Stomach (tissue), 9 donors: ENCODE measurements around the gene EFCAB12. TPM values are rescaled to one million over a fixed set of nuclear protein-coding genes. Genes with fewer than 3 reads are reported as not detected.

ENCODE experiments used
- DNase-seq, 2 donors: peaks; one replicate each; pipeline versions ENCODE4 v3.0.0 to v3.0.0-alpha.2; 2013 to 2019
- H3K27ac ChIP-seq, 5 donors: fragments of 200-600 bp in 4 of 5; sonication (generic) in 4 of 5; one replicate each; pipeline ENCODE4 v1.5.1; 2013 to 2019; ENCODE audit warnings: mild to moderate bottlenecking in 1 of 5, moderate library complexity in 1 of 5
- H3K27me3 ChIP-seq, 3 donors: fragments of 200-600 bp; sonication (generic); one replicate each; pipeline ENCODE4 v1.5.1; 2017 to 2019; ENCODE audit warnings: mixed run types in 1 of 3
- H3K36me3 ChIP-seq, 4 donors: fragments of 200-600 bp; sonication (generic); 1 replicate in 3 of 4; 2 replicates in 1 of 4; pipeline ENCODE4 v1.5.1; 2016 to 2019
- H3K4me1 ChIP-seq, 4 donors: fragments of 200-600 bp; sonication (generic); one replicate each; pipeline ENCODE4 v1.5.1; 2016 to 2019
- H3K4me3 ChIP-seq, 4 donors: fragments of 200-600 bp; sonication (generic) in 3 of 4; one replicate each; pipeline ENCODE4 v1.5.1; 2016 to 2019; ENCODE audit warnings: mild to moderate bottlenecking in 1 of 4
- H3K9me3 ChIP-seq, 4 donors: fragments of 200-600 bp; sonication (generic); one replicate each; pipeline ENCODE4 v1.5.1; 2016 to 2019
- CTCF ChIP-seq, 7 experiments: fragments of 450-650 bp in 4 of 7; fragments of 200-600 bp in 3 of 7; sonication (generic) in 3 of 7; IDR thresholded peaks; one replicate each; pipeline ENCODE4 v1.5.1; 2016 to 2019; ENCODE audit warnings: antibody characterized with exemption in 7 of 7, control low read depth in 2 of 7, mild to moderate bottlenecking in 1 of 7
- EP300 ChIP-seq: sonication (generic); formaldehyde crosslinking; IDR thresholded peaks from one replicate; pipeline ENCODE4 v1.6.1; 2017; ENCODE audit warnings: antibody characterized with exemption
- POLR2A ChIP-seq, 4 donors: fragments of 450-650 bp; IDR thresholded peaks; one replicate each; pipeline ENCODE4 v1.6.1; 2016; ENCODE audit warnings: antibody characterized with exemption in 4 of 4, control low read depth in 2 of 4, mild to moderate bottlenecking in 1 of 4, moderate library complexity in 1 of 4
- POLR2AphosphoS5 ChIP-seq, 3 donors: sonication (generic); formaldehyde crosslinking; IDR thresholded peaks; one replicate each; pipeline ENCODE4 v1.6.1; 2016; ENCODE audit warnings: antibody characterized with exemption in 3 of 3
- whole genome bisulfite sequencing, 5 donors: extraction: QIAGEN DNeasy Blood & Tissue Kit in 3 of 5; methylation state at CpG; one replicate each; pipeline versions ENCODE4 v1.1.5 to v1.1.7; 2013 to 2018; 5-methylcytosine and 5-hydroxymethylcytosine counted together
- intact Hi-C: fragments of 100-400 bp; cut with DNase I; formaldehyde crosslinking; loops from one replicate; pipeline ENCODE4 v1.15.1; 2023; ENCODE audit warnings: low total_unique reads
- polyA plus RNA-seq, 3 donors: library from polyadenylated mRNA; stranded (reverse); fragments of 200-250 nt; gene quantifications; one replicate each; pipeline ENCODE4 v1.2.3, GENCODE V29; 2013
- total RNA-seq, 5 donors: library from RNA; depleted of rRNA; stranded (reverse); fragments of >200 nt; gene quantifications; one replicate each; pipeline versions ENCODE4 v1.1.0 to v1.2.3, GENCODE V29; 2014 to 2016
- donor health status: healthy with polysubstance abuse.
- donor health status: Bipolar disorder and iron deficiency.
- donor health status: healthy.

EFCAB12 gene
- total and polyA plus RNA-seq, 8 donors, result 0.33 to 4.0 (median 1.8) TPM; not detected in 2

GRCh38 chr3:129473769-129474152 is 45.3 kb upstream of the EFCAB12 start:
- WGBS, 5 donors, result 60 to 90% (median 85%) methylated on average over 4 of the region's 4 CpGs
- no peak for DNase-seq
- H3K36me3 ChIP-seq, result peaks cover 23 to 80% (median 67%) of the 10 kb centered on the region in 4 donors
- no peak overlapping the region for H3K4me3 ChIP-seq
- H3K9me3 ChIP-seq, result no peaks in the 10 kb centered on the region
- no peak overlapping the region for H3K27ac ChIP-seq
- TF ChIP-seq EP300, result no peak
- TF ChIP-seq POLR2AphosphoS5 (IDR thresholded peaks at IDR 0.05), result no peak
- TF ChIP-seq POLR2A (IDR thresholded peaks at IDR 0.05), result no peak
- no peak for TF ChIP-seq CTCF (IDR thresholded peaks at IDR 0.05)
- H3K27me3 ChIP-seq, result no peaks in the 10 kb centered on the region
- intact Hi-C loops, result no loop called here
- H3K4me1 ChIP-seq, result peaks cover 0 to 11% (median 5%) of the 10 kb centered on the region in 4 donors

- TF ChIP-seq EP300, result no peak
- no peak for TF ChIP-seq CTCF (IDR thresholded peaks at IDR 0.05)
- no peak for TF ChIP-seq POLR2A (IDR thresholded peaks at IDR 0.05)
- no peak for TF ChIP-seq POLR2AphosphoS5 (IDR thresholded peaks at IDR 0.05)
- Histone ChIP-seq H3K4me1 (peaks cover 0 to 15% (median 7%) of the 10 kb centered on the region in 4 donors), H3K27me3 (no peaks in the 10 kb centered on the region), H3K4me3 (no peak overlapping the region), H3K36me3 (peaks cover 18 to 80% (median 62%) of the 10 kb centered on the region in 4 donors), H3K27ac (no peak overlapping the region), H3K9me3 (no peaks in the 10 kb centered on the region)
- intact Hi-C loops, result no loop called here
- DNase-seq, result no peak
- 65 to 72% (median 68%) methylated on average over 4 of the region's 4 CpGs for WGBS, 5 donors
Measured at GRCh38 chr3:129473067-129473768, 44.8 kb upstream of the EFCAB12 start.

- H3K36me3 ChIP-seq, result peaks cover 8 to 72% (median 47%) of the 10 kb centered on the region in 4 donors
Measured at GRCh38 chr3:129470861-129471260, 42.4 kb upstream of the EFCAB12 start.

GRCh38 chr3:129469026-129469425 is 40.6 kb upstream of the EFCAB12 start:
- intact Hi-C loops, result no loop called here
- Histone ChIP-seq H3K9me3 (no peaks in the 10 kb centered on the region), H3K36me3 (peaks cover 7 to 73% (median 49%) of the 10 kb centered on the region in 4 donors), H3K4me1 (peaks cover 0 to 15% (median 7%) of the 10 kb centered on the region in 4 donors), H3K4me3 (no peak overlapping the region), H3K27ac (peak overlapping the region in 2 of 5 donors; percentile 35 to 56), H3K27me3 (no peaks in the 10 kb centered on the region)
- WGBS, 5 donors, result 26 to 61% (median 31%) methylated on average over 2 of the region's 2 CpGs
- DNase-seq, result peak in 1 of 2 donors; percentile 41
- TF ChIP-seq CTCF (IDR thresholded peaks at IDR 0.05) (no peak), EP300 (no peak), POLR2AphosphoS5 (IDR thresholded peaks at IDR 0.05) (peak in 1 of 3 donors; percentile 68)

More at GRCh38 chr3:129470861-129471260, 42.4 kb upstream of the EFCAB12 start:
- Histone ChIP-seq H3K4me3 (no peak overlapping the region), H3K27ac (no peak overlapping the region), H3K27me3 (no peaks in the 10 kb centered on the region), H3K4me1 (peaks cover 0 to 15% (median 7%) of the 10 kb centered on the region in 4 donors), H3K9me3 (no peaks in the 10 kb centered on the region)
- DNase-seq, result no peak
- 91 to 98% (median 97%) methylated on average over 2 of the region's 2 CpGs for WGBS, 5 donors
- no peak for TF ChIP-seq EP300
- no peak for TF ChIP-seq POLR2AphosphoS5 (IDR thresholded peaks at IDR 0.05)
- no peak for TF ChIP-seq CTCF (IDR thresholded peaks at IDR 0.05)
- TF ChIP-seq POLR2A (IDR thresholded peaks at IDR 0.05), result no peak
- intact Hi-C loops, result no loop called here
